ENCODE data around the gene PTPRN2.

Gene PTPRN2

DNA sequence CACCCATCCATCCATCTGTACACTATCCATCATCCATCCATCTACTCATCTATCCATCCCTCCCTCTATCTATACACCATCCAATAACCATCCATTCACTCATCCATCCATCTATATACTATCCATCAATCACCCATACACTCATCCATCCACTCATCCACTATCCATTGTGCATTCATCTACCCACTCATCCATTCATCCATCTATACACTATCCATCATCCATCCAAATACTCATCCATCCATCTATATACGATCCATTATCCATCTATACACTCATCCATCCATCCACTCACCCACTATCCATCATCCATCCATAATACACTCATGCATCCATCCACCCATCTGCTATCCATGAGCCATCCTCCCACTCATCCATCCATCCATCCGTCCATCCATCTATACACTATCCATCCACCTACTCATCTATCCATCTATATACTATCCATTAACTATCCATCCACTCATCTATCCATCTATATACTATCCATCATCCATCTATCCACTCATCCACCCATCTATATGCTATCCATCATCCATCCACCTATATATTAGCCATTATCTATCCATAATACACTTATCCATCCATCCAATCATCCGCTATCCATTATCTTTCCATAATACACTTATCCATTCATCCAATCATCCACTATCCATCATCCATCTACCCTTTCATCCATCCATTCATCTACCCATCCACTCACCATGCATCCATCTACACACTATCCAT, 765.5 kb downstream of the PTPRN2 start:
- no peak for TF ChIP-seq CTCF (IDR thresholded peaks at IDR 0.05; ENCODE audit: low read depth, low read length, missing control alignments)

DNA sequence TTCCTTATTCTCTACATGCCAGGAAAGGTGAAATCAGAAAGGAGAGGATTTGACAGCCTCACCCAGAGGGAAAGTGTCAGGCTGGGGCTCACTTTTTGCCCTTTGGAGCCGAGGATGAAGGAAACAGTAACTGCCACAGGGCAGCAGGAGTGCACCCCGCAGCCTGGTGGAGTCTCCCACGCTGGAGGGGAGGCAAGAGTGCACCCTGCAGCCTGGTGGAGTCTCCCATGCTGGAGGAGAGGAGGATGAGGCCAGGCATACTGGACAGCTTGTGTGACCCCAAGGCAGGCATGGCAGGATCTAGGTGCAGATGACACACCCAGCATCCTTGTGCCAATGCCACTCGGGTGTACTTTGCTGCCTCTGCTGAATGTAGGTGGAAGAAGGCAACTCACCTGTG, 766.8 kb downstream of the PTPRN2 start:
- DNase-seq (ENCODE audit: low read depth), result no peak
- H3K4me3 ChIP-seq (ENCODE audit: low read depth, low read length), result no peak overlapping the region
- TF ChIP-seq CTCF (IDR thresholded peaks at IDR 0.05; ENCODE audit: low read depth, low read length, missing control alignments), result no peak

More for the DNA sequence above, 765.5 kb downstream of the PTPRN2 start:
- no peak overlapping the region for H3K4me3 ChIP-seq (ENCODE audit: low read depth, low read length)
- DNase-seq (ENCODE audit: low read depth), result no peak

GRCh38 chr7:157819455-157819807, 768.2 kb downstream of the PTPRN2 start:
- no peak for TF ChIP-seq CTCF (IDR thresholded peaks at IDR 0.05; ENCODE audit: low read depth, low read length, missing control alignments)
- no peak for DNase-seq (ENCODE audit: low read depth)
- no peak overlapping the region for H3K4me3 ChIP-seq (ENCODE audit: low read depth, low read length)

- TF ChIP-seq CTCF (IDR thresholded peaks at IDR 0.05; ENCODE audit: low read depth, low read length, missing control alignments), result no peak
- DNase-seq (ENCODE audit: low read depth), result no peak
- H3K4me3 ChIP-seq (ENCODE audit: low read depth, low read length), result no peak overlapping the region
Observed at GRCh38 chr7:157818701-157819454, 768.7 kb downstream of the PTPRN2 start.

GRCh38 chr7:157817944-157818700, 769.5 kb downstream of the PTPRN2 start:
- H3K4me3 ChIP-seq (ENCODE audit: low read depth, low read length), result no peak overlapping the region
- no peak for DNase-seq (ENCODE audit: low read depth)
- TF ChIP-seq CTCF (IDR thresholded peaks at IDR 0.05; ENCODE audit: low read depth, low read length, missing control alignments), result no peak

- no peak for TF ChIP-seq CTCF (IDR thresholded peaks at IDR 0.05; ENCODE audit: low read depth, low read length, missing control alignments)
- DNase-seq (ENCODE audit: low read depth), result no peak
Observed at GRCh38 chr7:157817433-157817832, 770.2 kb downstream of the PTPRN2 start.

More at GRCh38 chr7:157817433-157817832, 770.2 kb downstream of the PTPRN2 start:
- no peak overlapping the region for H3K4me3 ChIP-seq (ENCODE audit: low read depth, low read length)
